OCI-LY3 (cell line): ENCODE results near the gene KIF22.

Experiments used
- H2AFZ ChIP-seq: fragments of 200-600, 300-600 bp; shearing (Covaris generic); 2 replicates; pipeline ENCODE4 v1.6.0; 2014; ENCODE audit warnings: antibody characterized with exemption, low read depth, low read length
- H3K27ac ChIP-seq: fragments of 200-600, 300-600 bp; sonication (generic); 2 replicates; pipeline ENCODE4 v1.5.1; 2014; ENCODE audit warnings: mild to moderate bottlenecking, low read length, moderate library complexity, mixed read lengths
- H3K27me3 ChIP-seq: fragments of 200-600, 300-600 bp; sonication (generic); 2 replicates; pipeline ENCODE4 v1.6.1; 2014; ENCODE audit warnings: low read depth, low read length, mixed read lengths
- H3K36me3 ChIP-seq: fragments of 200-600, 300-600 bp; sonication (generic); replicated peaks from 2 replicates; pipeline ENCODE3; 2014; ENCODE audit warnings: low read depth, low read length, mixed read lengths
- H3K4me1 ChIP-seq: fragments of 300-600, 200-600 bp; sonication (generic); 2 replicates; pipeline ENCODE4 v1.6.1; 2014; ENCODE audit warnings: low read length, mixed read lengths
- H3K4me2 ChIP-seq: fragments of 200-600, 300-600 bp; sonication (generic); 2 replicates; pipeline ENCODE4 v1.6.1; 2014; ENCODE audit warnings: low read length, mixed read lengths
- H3K4me3 ChIP-seq: fragments of 300-600, 200-600 bp; sonication (generic); 2 replicates; pipeline ENCODE4 v1.5.1; 2014; ENCODE audit warnings: antibody characterized with exemption, mild to moderate bottlenecking, low read length, moderate library complexity
- H3K79me2 ChIP-seq: fragments of 300-600, 200-600 bp; shearing (Covaris generic); 2 replicates; pipeline ENCODE4 v1.6.1; 2014; ENCODE audit warnings: mild to moderate bottlenecking, low read length, mixed read lengths
- H3K9ac ChIP-seq: fragments of 300-600, 200-600 bp; shearing (Covaris generic); 2 replicates; pipeline ENCODE4 v1.6.0; 2014; ENCODE audit warnings: mild to moderate bottlenecking, low read length, moderate library complexity
- H3K9me3 ChIP-seq: fragments of 200-600, 300-600 bp; shearing (Covaris generic); 2 replicates; pipeline ENCODE4 v1.6.1; 2014; ENCODE audit warnings: low read length, mixed read lengths; ENCODE audit not compliant: insufficient read depth
- H4K20me1 ChIP-seq: fragments of 200-600, 300-600 bp; sonication (generic); 2 replicates; pipeline ENCODE4 v1.6.1; 2016; ENCODE audit warnings: low read length, mixed read lengths; ENCODE audit not compliant: insufficient read depth
- EZH2phosphoT487 ChIP-seq: fragments of 200-600 bp; shearing (Covaris generic); IDR thresholded peaks from 2 replicates; pipeline ENCODE4 v1.6.1; 2018; ENCODE audit warnings: antibody characterized with exemption, mixed run types, low read depth
- TF ChIP-seq, protein P1 (sequence below): fragments of 200-600, 300-600 bp; sonication (generic); IDR thresholded peaks from 2 replicates; pipeline ENCODE4 v1.5.1; 2014; ENCODE audit warnings: antibody characterized with exemption, low read length, low read depth

The KIF22 gene

GRCh38 chr16:29818082-29818481 lies 27.5 kb downstream of the KIF22 start:
- Histone ChIP-seq H3K36me3 (peaks cover 35% of the 10 kb centered on the region), H3K4me2 (no peak overlapping the region), H3K9ac (no peak overlapping the region), H3K9me3 (no peaks in the 10 kb centered on the region), H3K79me2 (peaks cover 31% of the 10 kb centered on the region), H4K20me1 (peaks cover 12% of the 10 kb centered on the region; the same call in 1 of the 2 replicates), H3K4me1 (peaks cover 30% of the 10 kb centered on the region), H3K27ac (no peak overlapping the region), H3K4me3 (no peak overlapping the region), H2AFZ (no peak overlapping the region), H3K27me3 (no peaks in the 10 kb centered on the region)
- TF ChIP-seq, protein P1, sequence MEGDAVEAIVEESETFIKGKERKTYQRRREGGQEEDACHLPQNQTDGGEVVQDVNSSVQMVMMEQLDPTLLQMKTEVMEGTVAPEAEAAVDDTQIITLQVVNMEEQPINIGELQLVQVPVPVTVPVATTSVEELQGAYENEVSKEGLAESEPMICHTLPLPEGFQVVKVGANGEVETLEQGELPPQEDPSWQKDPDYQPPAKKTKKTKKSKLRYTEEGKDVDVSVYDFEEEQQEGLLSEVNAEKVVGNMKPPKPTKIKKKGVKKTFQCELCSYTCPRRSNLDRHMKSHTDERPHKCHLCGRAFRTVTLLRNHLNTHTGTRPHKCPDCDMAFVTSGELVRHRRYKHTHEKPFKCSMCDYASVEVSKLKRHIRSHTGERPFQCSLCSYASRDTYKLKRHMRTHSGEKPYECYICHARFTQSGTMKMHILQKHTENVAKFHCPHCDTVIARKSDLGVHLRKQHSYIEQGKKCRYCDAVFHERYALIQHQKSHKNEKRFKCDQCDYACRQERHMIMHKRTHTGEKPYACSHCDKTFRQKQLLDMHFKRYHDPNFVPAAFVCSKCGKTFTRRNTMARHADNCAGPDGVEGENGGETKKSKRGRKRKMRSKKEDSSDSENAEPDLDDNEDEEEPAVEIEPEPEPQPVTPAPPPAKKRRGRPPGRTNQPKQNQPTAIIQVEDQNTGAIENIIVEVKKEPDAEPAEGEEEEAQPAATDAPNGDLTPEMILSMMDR = no peak
- TF ChIP-seq EZH2phosphoT487 = no peak

DNA sequence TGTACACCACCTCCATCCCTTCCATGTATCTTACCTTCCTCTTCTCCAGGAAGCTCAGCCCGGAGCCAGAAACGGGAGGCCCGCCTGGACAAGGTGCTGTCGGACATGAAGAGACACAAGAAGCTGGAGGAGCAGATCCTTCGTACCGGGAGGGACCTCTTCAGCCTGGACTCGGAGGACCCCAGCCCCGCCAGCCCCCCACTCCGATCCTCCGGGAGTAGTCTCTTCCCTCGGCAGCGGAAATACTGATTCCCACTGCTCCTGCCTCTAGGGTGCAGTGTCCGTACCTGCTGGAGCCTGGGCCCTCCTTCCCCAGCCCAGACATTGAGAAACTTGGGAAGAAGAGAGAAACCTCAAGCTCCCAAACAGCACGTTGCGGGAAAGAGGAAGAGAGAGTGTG lies 29.0 kb downstream of the KIF22 start:
- Histone ChIP-seq H3K9ac (no peak overlapping the region), H4K20me1 (peaks cover 12% of the 10 kb centered on the region; the same call in 1 of the 2 replicates), H3K27me3 (no peaks in the 10 kb centered on the region), H3K79me2 (peaks cover 31% of the 10 kb centered on the region), H3K4me1 (peaks cover 28% of the 10 kb centered on the region), H2AFZ (no peak overlapping the region), H3K27ac (peak overlapping the region; percentile 51; the same call in 1 of the 2 replicates), H3K4me3 (peak overlapping the region; percentile 76; the same call in 1 of the 2 replicates), H3K9me3 (no peaks in the 10 kb centered on the region), H3K36me3 (peaks cover 35% of the 10 kb centered on the region), H3K4me2 (peak overlapping the region; percentile 83)
- TF ChIP-seq, protein P1 = no peak
- no peak for TF ChIP-seq EZH2phosphoT487

DNA sequence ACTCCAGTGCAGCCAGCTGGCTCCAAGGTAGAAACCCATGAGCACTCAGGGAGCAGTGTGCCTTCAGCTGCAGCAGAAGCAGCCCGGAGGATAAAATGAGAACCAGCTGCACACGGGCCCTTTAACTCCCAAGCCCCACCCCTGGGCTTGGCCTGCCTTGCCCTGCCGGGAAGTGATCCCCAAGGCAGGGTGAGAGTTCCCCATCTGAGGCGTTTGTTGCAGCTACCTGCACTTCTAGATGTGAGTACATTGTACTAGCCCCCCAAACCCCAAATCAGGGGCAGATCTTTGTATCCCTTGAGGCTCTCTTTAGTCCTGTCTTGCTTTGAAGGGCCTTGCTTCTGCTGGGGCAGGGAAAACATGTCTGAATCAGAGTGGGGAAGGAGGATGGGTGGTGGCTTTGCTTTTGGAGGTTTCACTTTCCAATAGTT lies 29.7 kb downstream of the KIF22 start, which contains the start of gene MVP:
Gene MVP, plus strand, starts transcription at position 192 of the 431 bp plus-strand sequence. CDS start 10,088 bp downstream, outside the sequence.
- Histone ChIP-seq H3K36me3 (peaks cover 35% of the 10 kb centered on the region), H3K27me3 (no peaks in the 10 kb centered on the region), H2AFZ (no peak within 1 kb of the TSS), H3K27ac (peak within 1 kb of the TSS; percentile 51), H3K9me3 (no peaks in the 10 kb centered on the region), H3K79me2 (peaks cover 31% of the 10 kb centered on the region), H4K20me1 (peaks cover 12% of the 10 kb centered on the region; the same call in 1 of the 2 replicates), H3K4me2 (peak within 1 kb of the TSS; percentile 83), H3K4me1 (peaks cover 28% of the 10 kb centered on the region), H3K9ac (peak within 1 kb of the TSS; percentile 49), H3K4me3 (peak within 1 kb of the TSS; percentile 76)
- no peak for TF ChIP-seq EZH2phosphoT487
- TF ChIP-seq, protein P1 = no peak

GRCh38 chr16:29820730-29821642 lies 30.4 kb downstream of the KIF22 start:
- H3K4me3 ChIP-seq = peak overlapping the region; percentile 76
- no peaks in the 10 kb centered on the region for H3K9me3 ChIP-seq
- no peak overlapping the region for H2AFZ ChIP-seq
- H3K4me2 ChIP-seq = peak overlapping the region; percentile 83
- TF ChIP-seq, protein P1 = no peak
- TF ChIP-seq EZH2phosphoT487 = no peak
- peaks cover 33% of the 10 kb centered on the region for H3K4me1 ChIP-seq
- peaks cover 12% of the 10 kb centered on the region; the same call in 1 of the 2 replicates for H4K20me1 ChIP-seq
- peaks cover 35% of the 10 kb centered on the region for H3K36me3 ChIP-seq
- H3K27ac ChIP-seq = peak overlapping the region; percentile 51
- no peaks in the 10 kb centered on the region for H3K27me3 ChIP-seq
- H3K9ac ChIP-seq = peak overlapping the region; percentile 49
- peaks cover 31% of the 10 kb centered on the region for H3K79me2 ChIP-seq
